Measurements from ENCODE around the gene SORCS2.

SORCS2 gene

GRCh38 chr4:7721984-7722551 is 529.7 kb downstream of the SORCS2 start:
- Histone ChIP-seq H3K9ac (ENCODE audit: low read length) (no peak overlapping the region), H3K9me2 (ENCODE audit: low read depth, low read length) (no peaks in the 10 kb centered on the region), H3K27me3 (ENCODE audit: insufficient read depth, low read length) (no peaks in the 10 kb centered on the region), H3F3A (ENCODE audit: insufficient read depth, low read length) (no peaks in the 10 kb centered on the region), H3K4me1 (ENCODE audit: insufficient read depth, low read length, severe bottlenecking) (no peaks in the 10 kb centered on the region), H2AFZ (ENCODE audit: low read length) (no peak overlapping the region), H3K4me3 (ENCODE audit: low read depth, low read length, poor library complexity, severe bottlenecking) (no peak overlapping the region), H3K4me2 (ENCODE audit: low read length) (no peak overlapping the region), H3K9me3 (ENCODE audit: low read length) (no peaks in the 10 kb centered on the region), H3K27ac (ENCODE audit: low read depth, low read length, poor library complexity, severe bottlenecking) (no peak overlapping the region), H4K20me1 (ENCODE audit: insufficient read depth, low read length) (no peaks in the 10 kb centered on the region), H3K79me2 (ENCODE audit: insufficient read depth, low read length) (no peaks in the 10 kb centered on the region), H3K36me3 (ENCODE audit: insufficient read depth, low read length) (no peaks in the 10 kb centered on the region)
- peak; percentile 30; the same call in 1 of the 2 replicates for TF ChIP-seq CTCF (IDR thresholded peaks at IDR 0.05; ENCODE audit: low read length)
- TF ChIP-seq EZH2 (IDR thresholded peaks at IDR 0.05; ENCODE audit: borderline replicate concordance, low read length) = no peak

GRCh38 chr4:7722766-7723387 is 530.5 kb downstream of the SORCS2 start:
- TF ChIP-seq EZH2 (IDR thresholded peaks at IDR 0.05; ENCODE audit: borderline replicate concordance, low read length) = no peak
- TF ChIP-seq CTCF (IDR thresholded peaks at IDR 0.05; ENCODE audit: low read length) = no peak
- Histone ChIP-seq H3K9ac (ENCODE audit: low read length) (no peak overlapping the region), H3K4me2 (ENCODE audit: low read length) (no peak overlapping the region), H3K79me2 (ENCODE audit: insufficient read depth, low read length) (no peaks in the 10 kb centered on the region), H4K20me1 (ENCODE audit: insufficient read depth, low read length) (no peaks in the 10 kb centered on the region), H3K9me3 (ENCODE audit: low read length) (no peaks in the 10 kb centered on the region), H2AFZ (ENCODE audit: low read length) (no peak overlapping the region), H3F3A (ENCODE audit: insufficient read depth, low read length) (no peaks in the 10 kb centered on the region), H3K36me3 (ENCODE audit: insufficient read depth, low read length) (no peaks in the 10 kb centered on the region), H3K4me3 (ENCODE audit: low read depth, low read length, poor library complexity, severe bottlenecking) (no peak overlapping the region), H3K27ac (ENCODE audit: low read depth, low read length, poor library complexity, severe bottlenecking) (no peak overlapping the region), H3K27me3 (ENCODE audit: insufficient read depth, low read length) (no peaks in the 10 kb centered on the region), H3K4me1 (ENCODE audit: insufficient read depth, low read length, severe bottlenecking) (no peaks in the 10 kb centered on the region), H3K9me2 (ENCODE audit: low read depth, low read length) (no peaks in the 10 kb centered on the region)

- Histone ChIP-seq H3K27ac (ENCODE audit: low read depth, low read length, poor library complexity, severe bottlenecking) (no peak overlapping the region), H3K9ac (ENCODE audit: low read length) (no peak overlapping the region), H4K20me1 (ENCODE audit: insufficient read depth, low read length) (no peaks in the 10 kb centered on the region), H3K9me2 (ENCODE audit: low read depth, low read length) (no peaks in the 10 kb centered on the region), H3F3A (ENCODE audit: insufficient read depth, low read length) (no peaks in the 10 kb centered on the region), H3K4me3 (ENCODE audit: low read depth, low read length, poor library complexity, severe bottlenecking) (no peak overlapping the region), H3K27me3 (ENCODE audit: insufficient read depth, low read length) (no peaks in the 10 kb centered on the region), H3K79me2 (ENCODE audit: insufficient read depth, low read length) (no peaks in the 10 kb centered on the region), H3K4me2 (ENCODE audit: low read length) (no peak overlapping the region), H2AFZ (ENCODE audit: low read length) (no peak overlapping the region), H3K9me3 (ENCODE audit: low read length) (no peaks in the 10 kb centered on the region), H3K36me3 (ENCODE audit: insufficient read depth, low read length) (no peaks in the 10 kb centered on the region), H3K4me1 (ENCODE audit: insufficient read depth, low read length, severe bottlenecking) (no peaks in the 10 kb centered on the region)
- TF ChIP-seq CTCF (IDR thresholded peaks at IDR 0.05; ENCODE audit: low read length) (no peak), EZH2 (IDR thresholded peaks at IDR 0.05; ENCODE audit: borderline replicate concordance, low read length) (no peak)
Measured at GRCh38 chr4:7723625-7724024, 531.3 kb downstream of the SORCS2 start.

All from OCI-LY1 (cell line).